Measurements from ENCODE around the gene RPS6KB1. TPM values are rescaled to one million over a fixed set of nuclear protein-coding genes. Genes with fewer than 3 reads are reported as not detected.
"Not testable (repeated sequence)": the region's sequence is repeated elsewhere in the genome, so short reads cannot be mapped to it uniquely, and the experiment has no call there.

The RPS6KB1 gene
- total RNA-seq, 2 donors from 2014 or later, result 27.0 to 29.3 TPM

DNA sequence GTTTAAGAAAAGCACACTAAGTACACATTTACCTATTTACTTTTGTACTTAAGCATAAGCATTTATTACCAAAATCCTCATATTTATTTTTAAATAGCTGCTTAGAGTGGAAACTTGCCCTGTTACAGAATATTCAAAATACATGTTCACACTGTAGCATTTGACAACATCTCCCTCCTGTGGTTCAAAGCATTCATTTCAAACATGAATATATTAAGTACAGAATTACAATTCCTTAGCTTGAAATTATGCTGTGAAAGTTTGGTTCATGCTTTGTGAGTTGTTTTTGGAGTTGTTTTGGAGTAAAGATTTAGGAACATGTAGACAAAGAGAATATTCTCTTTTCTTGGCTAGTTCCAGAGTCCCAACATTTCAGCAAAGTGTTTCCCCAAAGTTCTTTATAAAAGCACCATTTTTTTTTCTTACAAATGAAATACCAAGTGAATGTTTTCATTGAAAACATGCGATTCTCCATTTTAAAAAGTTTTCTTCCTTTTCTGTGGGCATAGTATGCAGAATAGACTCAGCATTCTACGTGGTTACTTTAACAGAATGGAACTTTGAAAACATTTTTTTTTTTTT is 33.4 kb upstream of the RPS6KB1 start:
- no peak for DNase-seq
- peak; percentile 80 for ATAC-seq
- intact Hi-C loops (cut with DNase I, micrococcal nuclease), result loop anchor here in 1 of 2 donors (10.0 kb wide), 1 partner anchor 115 kb away; no protein-coding TSS in a partner anchor

DNA sequence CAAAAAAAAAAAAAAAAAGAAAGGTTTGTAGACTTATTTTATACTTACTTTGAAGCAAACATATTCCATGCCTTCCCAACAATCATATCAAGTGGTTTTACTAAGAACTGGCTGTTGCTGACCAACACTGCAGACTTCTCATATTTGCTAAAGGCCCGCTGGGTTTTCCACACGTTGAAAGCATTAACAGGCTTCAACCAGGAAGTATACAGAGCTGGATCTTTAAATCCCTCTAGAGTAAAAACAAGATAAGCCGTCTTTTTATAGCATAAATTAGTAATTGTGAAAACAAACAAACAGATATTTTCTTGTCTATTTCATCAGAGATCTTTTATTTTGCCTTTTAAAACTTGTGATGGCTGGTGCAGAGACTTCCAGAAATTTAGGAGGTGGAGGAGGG is 29.3 kb upstream of the RPS6KB1 start:
- ATAC-seq, result no peak
- no peak for DNase-seq
- intact Hi-C loops (cut with DNase I, micrococcal nuclease), result loop anchor here in 1 of 2 donors (10.0 kb wide), 1 partner anchor 119 kb away; no protein-coding TSS in a partner anchor

DNA sequence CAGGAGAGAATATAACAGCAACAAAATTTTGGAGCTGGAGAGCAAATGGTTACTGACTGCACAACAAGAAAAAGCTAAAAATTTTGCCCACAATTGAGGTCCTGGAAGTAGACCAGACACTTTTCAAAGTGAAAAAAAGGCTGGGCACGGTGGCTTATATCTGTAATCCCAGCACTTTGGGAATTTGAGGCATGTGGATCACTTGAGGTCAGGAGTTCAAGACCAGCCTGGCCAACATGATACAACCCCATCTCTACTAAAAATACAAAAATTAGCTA is 23.0 kb upstream of the RPS6KB1 start:
- ATAC-seq, result no peak
- intact Hi-C loops (cut with DNase I, micrococcal nuclease), result loop anchor here in 1 of 2 donors (10.0 kb wide), 1 partner anchor 125 kb away; no protein-coding TSS in a partner anchor

DNA sequence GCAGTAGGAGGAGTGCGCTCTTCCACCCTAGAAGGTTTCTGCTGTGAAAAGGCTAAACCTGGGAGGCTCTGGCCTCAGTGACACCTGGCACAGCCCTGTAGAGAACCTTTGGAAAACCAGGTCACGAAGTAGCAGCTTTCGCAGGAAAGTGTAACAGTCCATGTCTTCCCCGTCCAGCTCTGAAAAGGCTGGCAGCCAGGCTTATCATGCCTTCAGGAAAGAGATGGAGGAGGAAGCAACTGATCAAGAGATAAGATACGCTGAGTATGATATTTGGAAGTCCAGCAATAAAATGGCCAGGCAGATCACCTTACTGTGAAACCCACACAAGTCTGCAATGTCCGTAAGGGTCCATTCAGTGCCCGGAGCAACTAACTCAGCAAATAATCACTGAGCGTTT is 22.4 kb upstream of the RPS6KB1 start:
- DNase-seq (no peak), ATAC-seq (no peak)
- intact Hi-C loops (cut with DNase I, micrococcal nuclease), result no loop called here

More for the DNA sequence above, 23.0 kb upstream of the RPS6KB1 start:
- DNase-seq, result no peak

DNA sequence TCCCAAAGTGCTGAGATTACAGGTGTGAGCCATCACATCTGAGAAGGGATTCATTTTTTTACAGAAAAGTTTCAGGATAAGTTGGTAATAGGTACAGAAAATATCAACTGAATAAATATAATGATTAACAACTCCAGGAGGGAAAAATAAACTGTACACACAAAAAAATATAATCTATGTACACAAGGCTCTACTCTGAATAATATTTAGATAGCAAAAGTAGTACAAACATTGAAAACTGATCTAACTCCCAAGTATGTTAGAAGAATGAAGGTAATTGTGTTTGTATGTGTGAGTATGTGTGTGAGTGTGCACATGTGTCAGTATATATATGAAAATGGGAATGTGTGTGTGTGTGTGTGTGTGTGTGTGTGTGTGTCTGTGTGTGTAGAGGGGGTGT is 20.6 kb upstream of the RPS6KB1 start:
- ATAC-seq, result no peak
- DNase-seq, result no peak
- intact Hi-C loops (cut with DNase I, micrococcal nuclease), result no loop called here

DNA sequence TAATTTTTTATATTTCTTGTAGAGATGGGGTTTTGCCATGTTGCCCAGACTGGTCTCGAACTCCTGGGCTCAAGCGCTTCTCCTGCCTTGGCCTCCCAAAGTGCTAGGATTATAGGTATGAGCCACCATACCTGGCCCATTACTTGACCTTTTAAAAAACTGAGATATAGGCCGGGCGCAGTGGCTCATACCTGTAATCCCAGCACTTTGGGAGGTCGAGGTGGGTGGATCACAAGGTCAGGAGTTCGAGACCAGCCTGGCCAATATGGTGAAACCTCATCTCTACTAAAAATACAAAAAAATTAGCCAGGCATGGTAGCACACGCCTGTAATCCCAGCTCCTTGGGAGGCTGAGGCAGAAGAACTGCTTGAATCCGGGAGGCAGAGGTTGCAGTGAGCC is 19.5 kb upstream of the RPS6KB1 start:
- intact Hi-C loops (cut with DNase I, micrococcal nuclease); ATAC-seq; DNase-seq: not testable (repeated sequence)

DNA sequence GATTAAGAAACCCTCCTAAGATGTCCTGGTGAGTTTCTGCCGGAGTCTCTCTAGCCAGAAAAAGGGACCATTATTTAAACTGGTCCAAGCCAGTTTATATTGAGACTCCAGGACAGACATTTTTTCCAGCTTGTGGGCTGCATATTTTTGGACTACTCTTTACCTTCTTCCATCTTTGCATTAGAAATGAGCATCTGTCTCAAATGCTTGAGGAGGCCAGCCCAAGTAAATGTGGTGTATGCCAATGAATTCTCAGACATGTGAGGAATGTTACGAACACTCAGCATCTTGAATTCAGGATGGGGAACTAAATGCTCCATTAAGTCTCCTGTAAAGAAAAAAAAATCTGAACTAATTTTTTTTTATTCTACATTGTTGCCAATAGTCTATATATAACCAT is 18.5 kb upstream of the RPS6KB1 start:
- intact Hi-C loops (cut with DNase I, micrococcal nuclease), result no loop called here
- no peak for DNase-seq
- no peak for ATAC-seq

DNA sequence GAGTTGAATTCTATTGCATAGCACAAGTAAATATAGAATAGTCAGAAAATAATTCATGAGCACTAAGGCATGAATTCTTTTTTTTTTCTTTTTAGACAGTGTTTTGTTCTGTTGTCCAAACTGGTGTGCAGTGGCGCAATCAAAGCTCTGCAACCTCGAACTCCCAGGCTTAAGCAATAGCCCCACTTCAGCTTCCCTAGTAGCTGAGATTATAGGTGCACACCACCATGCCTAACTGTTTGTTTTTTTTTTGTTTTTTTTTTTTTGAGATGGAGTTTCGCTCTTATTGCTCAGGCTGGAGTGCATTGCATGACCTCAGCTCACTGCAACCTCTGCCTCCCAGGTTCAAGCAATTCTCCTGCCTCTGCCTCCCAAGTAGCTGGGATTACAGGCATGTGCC is 16.8 kb upstream of the RPS6KB1 start:
- ATAC-seq, result no peak
- intact Hi-C loops (cut with DNase I, micrococcal nuclease), result no loop called here
- DNase-seq, result no peak

DNA sequence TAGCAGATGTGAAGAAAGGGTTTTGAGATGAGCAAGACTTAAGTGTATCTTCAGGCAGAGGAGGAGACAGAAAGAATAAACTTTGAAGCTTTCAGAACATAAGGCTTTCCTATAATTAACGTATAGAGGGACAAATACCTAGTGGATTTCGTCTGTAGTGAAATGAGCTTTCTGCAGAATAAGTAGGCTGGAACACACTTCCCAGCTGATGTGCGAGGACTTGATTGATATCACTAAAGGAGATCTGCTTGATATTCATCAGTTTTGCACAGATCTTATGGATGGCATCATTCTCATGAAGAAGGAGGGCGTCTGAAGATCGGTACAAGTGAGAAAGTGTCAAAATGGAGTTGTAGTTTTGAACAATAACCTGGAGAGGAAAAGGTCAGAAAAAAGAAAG is 15.0 kb upstream of the RPS6KB1 start:
- DNase-seq (no peak), ATAC-seq (no peak)
- intact Hi-C loops (cut with DNase I, micrococcal nuclease), result no loop called here

DNA sequence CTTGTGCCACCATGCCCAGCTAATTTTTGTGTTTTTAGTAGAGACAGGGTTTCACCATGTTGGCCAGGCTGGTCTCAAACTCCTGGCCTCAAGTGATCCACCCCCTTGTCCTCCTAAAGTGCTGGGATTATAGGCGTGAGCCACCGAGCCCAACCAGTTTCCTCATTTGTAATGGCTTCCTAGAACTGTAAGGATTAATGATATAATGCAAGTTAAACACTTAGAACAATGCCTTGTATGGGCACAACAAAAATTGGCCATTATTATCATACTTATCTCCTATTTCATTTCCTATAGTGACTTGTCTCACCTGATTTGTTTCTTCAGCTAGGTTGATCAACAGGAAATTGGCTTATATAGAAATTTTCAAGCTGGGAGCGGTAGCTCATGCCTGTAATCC is 14.3 kb upstream of the RPS6KB1 start:
- no peak for DNase-seq
- intact Hi-C loops (cut with DNase I, micrococcal nuclease), result no loop called here

DNA sequence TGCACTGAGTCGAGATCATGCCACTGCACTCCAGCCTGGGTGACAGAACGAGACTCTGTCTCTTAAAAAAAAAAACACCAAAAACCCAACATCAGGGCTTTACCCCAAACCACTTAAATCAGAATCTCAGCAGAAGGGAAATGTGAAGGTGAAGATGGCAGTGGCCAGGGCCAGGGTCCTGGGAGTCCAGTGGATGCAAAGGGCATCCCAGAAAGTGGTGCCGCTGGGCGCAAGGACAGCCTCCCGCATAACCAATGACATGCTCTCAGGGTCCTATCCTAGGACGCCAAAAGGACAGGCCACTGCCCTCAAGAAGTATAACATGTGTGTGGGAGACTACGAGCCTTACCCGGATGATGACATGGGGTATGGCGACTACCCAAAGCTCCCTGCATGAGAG is 8.1 kb upstream of the RPS6KB1 start:
- no peak for ATAC-seq
- DNase-seq, result no peak
- intact Hi-C loops (cut with DNase I, micrococcal nuclease), result no loop called here

More for the DNA sequence above, 14.3 kb upstream of the RPS6KB1 start:
- no peak for ATAC-seq

DNA sequence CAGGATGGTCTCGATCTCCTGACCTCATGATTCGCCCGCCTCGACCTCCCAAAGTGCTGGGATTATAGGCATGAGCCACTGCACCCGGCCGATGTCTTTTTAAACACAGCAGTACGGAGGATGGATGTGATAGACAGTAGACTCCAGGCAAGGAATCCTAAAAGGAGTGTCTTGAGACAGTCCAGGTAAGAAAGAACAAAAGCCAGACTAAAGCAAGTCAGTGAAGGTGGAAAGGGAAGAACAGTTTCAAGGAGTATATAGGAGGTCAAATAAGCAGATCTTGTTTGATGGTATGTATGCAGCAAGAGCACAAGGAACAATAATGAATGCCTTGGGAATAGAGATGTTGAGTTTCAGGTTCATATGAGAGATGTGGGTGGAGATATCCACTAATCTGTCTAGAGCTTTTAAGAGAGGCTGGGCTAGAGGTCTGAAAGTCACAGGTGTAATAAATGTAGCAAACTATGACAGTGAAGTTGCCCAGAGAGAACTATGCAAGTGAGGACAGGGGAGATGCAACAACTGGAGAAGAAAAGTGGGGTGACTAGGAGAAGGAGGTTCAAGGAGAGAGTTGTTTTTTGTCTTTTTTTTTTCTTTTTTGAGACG is 4.7 kb upstream of the RPS6KB1 start:
- ATAC-seq, result no peak
- no peak for DNase-seq
- intact Hi-C loops (cut with DNase I, micrococcal nuclease), result no loop called here

DNA sequence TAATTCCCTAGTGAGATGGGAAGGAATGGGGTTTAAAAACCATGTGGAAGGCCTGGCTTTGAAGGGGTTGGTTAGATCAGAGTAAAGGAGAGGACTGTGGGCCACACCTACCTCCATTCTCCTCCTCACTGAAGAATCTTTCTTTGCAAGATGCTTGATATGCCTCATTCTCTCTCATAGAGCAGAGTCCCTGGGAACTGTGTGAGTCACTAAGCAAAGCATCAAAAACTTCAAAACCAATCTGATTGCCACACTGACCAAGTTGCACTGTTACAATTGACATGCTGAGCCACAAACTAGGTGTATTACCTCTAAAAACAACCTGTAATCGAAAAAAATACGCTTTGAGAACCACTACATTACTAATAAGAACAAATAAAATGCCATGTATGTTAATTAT is 2.2 kb upstream of the RPS6KB1 start:
- ATAC-seq, result no peak
- DNase-seq, result no peak
- intact Hi-C loops (cut with DNase I, micrococcal nuclease), result no loop called here

DNA sequence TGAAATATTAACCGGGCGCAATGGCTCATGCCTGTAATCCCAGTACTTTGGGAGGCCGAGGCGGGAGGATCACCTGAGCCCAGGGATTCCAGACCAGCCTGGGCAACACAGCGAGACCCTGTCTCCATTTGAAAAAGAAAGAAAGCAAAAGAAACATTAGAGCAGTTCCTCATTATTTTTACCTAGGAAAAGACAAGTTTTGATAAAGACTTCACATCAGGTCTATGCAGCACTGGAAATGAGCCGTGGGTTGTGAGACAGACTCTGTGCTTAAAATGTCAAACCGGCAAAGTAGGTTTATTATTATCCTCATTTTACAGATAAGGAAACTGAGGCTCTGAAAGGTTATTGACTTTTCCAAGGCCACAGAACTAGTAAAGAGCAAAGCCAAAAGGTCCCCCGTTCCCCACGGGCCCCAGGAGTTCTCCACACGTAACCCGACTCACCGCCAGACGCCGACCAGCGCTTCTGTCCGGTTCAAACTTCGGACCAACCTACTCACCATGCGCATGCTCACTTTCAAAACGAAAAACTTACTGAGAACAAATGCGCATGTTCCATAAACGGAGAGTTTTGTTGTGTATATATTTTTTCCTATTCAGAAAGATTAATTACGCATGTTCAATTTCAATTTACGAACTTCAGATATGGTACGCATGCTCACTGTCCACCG is 534 bp upstream of the RPS6KB1 start:
- intact Hi-C loops (cut with DNase I, micrococcal nuclease), result no loop called here
- no peak for DNase-seq

DNA sequence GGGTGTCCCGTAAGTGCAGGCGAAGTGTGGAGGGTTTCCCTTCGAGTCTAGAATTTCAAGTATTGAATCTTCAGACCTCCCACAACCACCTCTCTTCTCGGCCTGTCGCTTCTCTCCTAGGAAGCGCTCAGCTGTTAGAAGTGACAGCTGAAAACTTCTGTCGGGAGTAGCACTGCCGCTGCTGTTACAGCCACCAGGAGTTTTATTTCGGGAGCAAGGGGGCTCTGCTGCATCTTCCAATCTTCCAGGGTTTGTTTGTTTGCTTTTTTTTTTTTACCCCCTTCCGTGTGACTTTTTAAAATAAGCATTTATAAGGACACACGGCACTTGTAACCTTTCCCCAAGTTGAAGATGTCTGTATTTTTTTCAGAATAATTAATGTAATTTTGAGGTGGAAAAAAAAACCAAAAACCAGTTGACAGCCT is 767 bp downstream of the RPS6KB1 start:
- DNase-seq, result no peak
- peak; percentile 9 for ATAC-seq
- intact Hi-C loops (cut with DNase I, micrococcal nuclease), result no loop called here

More for the DNA sequence above, 534 bp upstream of the RPS6KB1 start:
- ATAC-seq, result peak; percentile 67

DNA sequence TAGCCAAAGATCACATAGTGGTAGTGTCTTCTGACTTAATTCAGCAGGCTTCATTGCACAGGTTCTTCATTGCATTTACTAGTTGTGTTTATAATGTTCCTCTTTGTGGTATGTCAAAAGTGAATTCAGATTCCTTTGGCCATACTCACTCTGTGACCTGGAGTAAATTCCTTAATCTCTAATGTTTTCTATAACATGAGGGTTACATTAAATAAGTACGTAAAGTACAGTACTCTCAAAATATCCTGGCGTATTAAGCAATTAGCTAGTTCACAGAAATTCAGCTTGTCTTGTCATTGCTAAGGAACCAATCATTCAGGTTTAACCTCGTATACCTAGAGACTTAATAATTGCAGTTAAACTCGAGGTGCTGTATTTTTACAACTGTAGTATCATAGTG is 4.2 kb downstream of the RPS6KB1 start:
- ATAC-seq, result no peak
- DNase-seq, result no peak
- intact Hi-C loops (cut with DNase I, micrococcal nuclease), result no loop called here

DNA sequence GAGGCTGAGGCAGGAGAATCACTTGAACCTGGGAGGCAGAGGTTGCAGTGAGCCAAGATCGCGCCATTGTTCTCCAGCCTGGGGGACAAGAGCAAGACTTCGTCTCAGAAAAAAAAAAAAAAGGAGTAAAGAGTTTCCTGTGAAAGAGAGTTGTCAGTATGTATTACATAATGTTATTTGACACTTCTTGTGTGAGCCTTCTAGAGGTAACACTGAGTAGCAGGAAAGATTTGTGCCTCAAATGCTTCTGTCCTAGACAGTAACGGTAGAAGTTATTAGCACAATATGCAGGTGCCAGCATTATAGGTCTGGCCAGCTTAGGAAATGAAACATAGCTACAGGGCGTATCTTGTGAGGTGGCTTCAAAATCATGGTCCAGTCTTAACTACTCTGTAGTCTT is 6.2 kb downstream of the RPS6KB1 start:
- peak; percentile 78 for ATAC-seq
- no peak for DNase-seq
- intact Hi-C loops (cut with DNase I, micrococcal nuclease), result no loop called here

DNA sequence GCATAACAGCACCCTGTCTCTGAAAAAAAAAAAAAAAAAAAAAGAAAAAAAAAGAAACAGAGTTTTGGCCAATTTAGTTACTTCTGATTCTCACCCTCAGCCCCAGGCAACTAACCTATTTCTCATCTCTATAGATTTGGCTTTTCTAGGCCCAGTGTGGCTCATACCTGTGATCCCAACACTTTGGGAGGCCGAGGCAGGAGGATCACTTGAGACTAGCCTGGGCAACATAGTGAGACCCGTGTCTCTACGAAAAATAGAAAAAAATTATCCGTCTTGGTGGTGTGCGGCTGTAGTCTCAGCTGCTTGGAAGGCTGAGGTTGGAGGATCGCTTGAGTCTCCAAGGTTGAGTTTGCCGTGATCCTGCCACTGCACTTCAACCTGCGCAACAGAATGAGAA is 8.7 kb downstream of the RPS6KB1 start:
- ATAC-seq (no peak), DNase-seq (no peak)
- intact Hi-C loops (cut with DNase I, micrococcal nuclease), result no loop called here

DNA sequence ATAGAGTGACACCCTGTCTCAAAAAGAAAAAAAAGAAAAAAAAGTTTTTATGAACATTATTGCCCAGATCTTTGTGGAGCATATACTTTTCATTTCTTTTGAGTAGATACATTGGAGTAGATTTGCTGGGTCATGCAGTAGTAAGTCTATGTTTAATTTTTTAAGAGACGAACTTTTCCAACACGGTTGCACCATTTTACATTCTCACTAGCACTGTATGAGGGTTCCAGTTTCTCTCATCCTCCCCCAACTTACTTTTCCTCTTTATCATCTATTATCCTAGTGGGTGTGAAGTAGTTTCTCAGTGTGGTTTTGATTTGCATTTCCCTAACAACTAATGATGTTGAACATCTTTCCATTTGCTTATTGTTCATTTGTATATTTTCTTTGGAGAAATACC is 10.5 kb downstream of the RPS6KB1 start:
- DNase-seq, result no peak
- intact Hi-C loops (cut with DNase I, micrococcal nuclease), result no loop called here
- no peak for ATAC-seq

DNA sequence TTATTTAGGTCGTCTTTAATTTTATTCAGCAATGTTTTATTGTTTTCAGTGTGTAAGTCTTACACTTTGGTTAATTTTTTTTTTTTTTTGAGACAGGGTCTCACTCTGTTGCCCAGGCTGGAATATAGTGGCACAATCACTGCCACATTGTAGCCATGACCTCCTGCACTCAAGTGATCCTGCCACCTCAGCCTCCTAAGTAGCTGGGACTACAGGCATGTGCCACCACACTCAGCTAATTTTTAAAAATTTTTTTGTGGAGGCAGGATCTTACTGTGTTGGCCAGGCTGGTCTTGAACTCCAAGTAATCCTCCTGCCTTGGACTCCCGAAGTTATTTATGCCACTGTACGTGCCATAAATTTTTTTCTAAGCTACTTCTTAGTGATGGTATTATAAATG is 14.5 kb downstream of the RPS6KB1 start:
- no peak for DNase-seq
- intact Hi-C loops (cut with DNase I, micrococcal nuclease), result no loop called here
- ATAC-seq, result no peak
